Cardiac muscle cell (in vitro differentiated cells and primary cell): ENCODE measurements around the gene NAV2. TPM values are rescaled to one million over a fixed set of nuclear protein-coding genes. Genes with fewer than 3 reads are reported as not detected.

ENCODE experiments used
- DNase-seq, 2 donors: peaks; one replicate each; pipeline versions ENCODE4 v3.0.0 to v3.0.0-alpha.2; 2010 to 2017; ENCODE audit warnings: low read depth in 1 of 2, low spot score in 1 of 2
- H3K27ac ChIP-seq: fragments of 200-600 bp; sonication (generic); 2 replicates; pipeline ENCODE4 v1.5.1; 2016
- H3K27me3 ChIP-seq: fragments of 200-600 bp; sonication (generic); 2 replicates; pipeline ENCODE4 v1.6.0; 2016; ENCODE audit warnings: control low read depth
- H3K36me3 ChIP-seq: fragments of 200-600 bp; sonication (generic); 2 replicates; pipeline ENCODE4 v1.5.1; 2016; ENCODE audit warnings: control low read depth
- H3K4me1 ChIP-seq: fragments of 200-600 bp; sonication (generic); 2 replicates; pipeline ENCODE4 v1.8.1; 2017; ENCODE audit warnings: low read depth, mild to moderate bottlenecking, mixed run types
- H3K4me3 ChIP-seq: fragments of 200-600 bp; sonication (generic); 2 replicates; pipeline ENCODE4 v1.5.1; 2016; ENCODE audit warnings: mild to moderate bottlenecking
- H3K9me3 ChIP-seq: fragments of 200-600 bp; sonication (generic); 2 replicates; pipeline ENCODE4 v1.5.1; 2017; ENCODE audit warnings: low read depth, mild to moderate bottlenecking, control low read depth
- polyA plus RNA-seq: library from polyadenylated mRNA; unstranded; fragments of >200 nt; fragmentation: Nextera tagmentation; extraction: Ambion mirVana; gene quantifications from 2 replicates; pipeline ENCODE4 v1.2.1, GENCODE V29; 2016
- total RNA-seq: library from RNA; depleted of rRNA; stranded (reverse); fragments of >200 nt; gene quantifications from 2 replicates; pipeline ENCODE4 v1.2.3, GENCODE V29; 2016
- TF ChIP-seq, protein P1 (sequence below): IDR thresholded peaks from 2 replicates; pipeline ENCODE4 v1.5.1; 2012; ENCODE audit warnings: low read depth, mild to moderate bottlenecking, low read length

Gene NAV2
- total and polyA plus RNA-seq, 2 experiments from 2014 or later: 113 to 164 TPM

DNA sequence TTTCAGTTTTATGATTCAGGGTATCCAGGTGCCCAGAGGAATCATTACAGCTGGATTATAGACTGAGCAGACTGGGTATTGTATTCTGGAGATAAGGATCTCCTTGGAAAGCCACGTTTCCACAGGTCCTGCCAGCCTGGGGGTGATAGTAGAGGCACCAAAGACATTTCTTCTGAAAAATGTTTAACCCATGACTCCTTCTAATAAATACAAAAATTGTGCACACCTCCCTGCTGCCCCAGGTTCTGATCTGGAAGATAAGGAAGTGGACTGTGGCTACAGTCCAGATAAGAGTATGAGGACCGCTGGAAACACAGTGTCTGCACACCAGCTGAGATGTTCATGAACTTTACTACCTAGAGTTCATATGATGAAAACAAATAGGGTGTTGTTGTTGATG lies 255.2 kb downstream of the NAV2 start:
- no peak for DNase-seq
- Histone ChIP-seq H3K36me3 (no peaks in the 10 kb centered on the region), H3K27me3 (no peaks in the 10 kb centered on the region), H3K4me3 (no peak overlapping the region), H3K27ac (no peak overlapping the region), H3K4me1 (peaks cover 30% of the 10 kb centered on the region), H3K9me3 (no peaks in the 10 kb centered on the region)
- TF ChIP-seq, protein P1, sequence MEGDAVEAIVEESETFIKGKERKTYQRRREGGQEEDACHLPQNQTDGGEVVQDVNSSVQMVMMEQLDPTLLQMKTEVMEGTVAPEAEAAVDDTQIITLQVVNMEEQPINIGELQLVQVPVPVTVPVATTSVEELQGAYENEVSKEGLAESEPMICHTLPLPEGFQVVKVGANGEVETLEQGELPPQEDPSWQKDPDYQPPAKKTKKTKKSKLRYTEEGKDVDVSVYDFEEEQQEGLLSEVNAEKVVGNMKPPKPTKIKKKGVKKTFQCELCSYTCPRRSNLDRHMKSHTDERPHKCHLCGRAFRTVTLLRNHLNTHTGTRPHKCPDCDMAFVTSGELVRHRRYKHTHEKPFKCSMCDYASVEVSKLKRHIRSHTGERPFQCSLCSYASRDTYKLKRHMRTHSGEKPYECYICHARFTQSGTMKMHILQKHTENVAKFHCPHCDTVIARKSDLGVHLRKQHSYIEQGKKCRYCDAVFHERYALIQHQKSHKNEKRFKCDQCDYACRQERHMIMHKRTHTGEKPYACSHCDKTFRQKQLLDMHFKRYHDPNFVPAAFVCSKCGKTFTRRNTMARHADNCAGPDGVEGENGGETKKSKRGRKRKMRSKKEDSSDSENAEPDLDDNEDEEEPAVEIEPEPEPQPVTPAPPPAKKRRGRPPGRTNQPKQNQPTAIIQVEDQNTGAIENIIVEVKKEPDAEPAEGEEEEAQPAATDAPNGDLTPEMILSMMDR: no peak

DNA sequence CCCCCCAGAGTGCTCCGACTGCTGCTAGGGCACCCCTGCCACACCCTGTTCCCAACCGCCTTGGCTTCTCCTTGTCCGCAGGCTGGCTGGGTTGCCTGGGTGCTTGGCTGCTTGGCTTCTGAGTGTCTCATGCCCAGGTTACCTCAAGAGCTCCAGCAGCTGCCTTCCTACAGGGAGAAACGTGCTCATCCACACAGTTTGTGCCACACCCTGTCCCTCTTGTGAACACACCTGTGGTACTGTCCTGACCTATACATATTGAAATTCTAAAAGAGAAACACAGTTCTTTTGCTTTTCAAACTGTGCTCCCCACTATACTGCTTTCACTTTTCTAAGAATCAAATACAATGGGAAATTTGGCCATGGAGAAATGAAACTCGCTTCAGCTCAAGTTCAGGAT lies 256.2 kb downstream of the NAV2 start:
- no peaks in the 10 kb centered on the region for H3K36me3 ChIP-seq
- TF ChIP-seq, protein P1: no peak

GRCh38 chr11:19970944-19971343 lies 258.3 kb downstream of the NAV2 start:
- Histone ChIP-seq H3K4me1 (peaks cover 21% of the 10 kb centered on the region), H3K27ac (no peak overlapping the region), H3K27me3 (no peaks in the 10 kb centered on the region), H3K4me3 (no peak overlapping the region), H3K9me3 (no peaks in the 10 kb centered on the region), H3K36me3 (no peaks in the 10 kb centered on the region)
- TF ChIP-seq, protein P1: no peak
- no peak for DNase-seq

More for the DNA sequence above, 256.2 kb downstream of the NAV2 start:
- DNase-seq: no peak
- no peak overlapping the region for H3K27ac ChIP-seq
- no peaks in the 10 kb centered on the region for H3K9me3 ChIP-seq
- H3K4me1 ChIP-seq: peaks cover 25% of the 10 kb centered on the region
- no peaks in the 10 kb centered on the region for H3K27me3 ChIP-seq
- H3K4me3 ChIP-seq: no peak overlapping the region

DNA sequence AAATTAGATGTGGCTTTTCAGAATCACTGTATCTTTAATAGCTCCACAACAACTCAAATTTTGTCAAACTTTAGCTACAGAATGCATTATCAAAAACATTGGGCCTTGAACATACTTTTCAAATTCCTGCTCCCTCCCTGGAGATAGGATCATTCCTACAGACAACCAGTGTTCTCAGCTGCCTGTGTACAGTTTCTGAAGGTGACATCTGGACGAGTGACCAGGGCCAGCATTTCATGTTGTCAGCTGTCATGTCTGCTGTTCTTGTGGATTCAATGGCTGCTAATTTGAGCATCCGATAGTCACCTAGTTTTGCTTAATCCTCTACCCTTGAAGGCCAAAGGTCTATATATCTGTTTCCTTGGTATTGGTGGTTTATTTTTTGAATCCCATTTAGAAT lies 259.5 kb downstream of the NAV2 start:
- H3K27me3 ChIP-seq: no peaks in the 10 kb centered on the region
- no peaks in the 10 kb centered on the region for H3K9me3 ChIP-seq
- TF ChIP-seq, protein P1: no peak
- no peak for DNase-seq
- H3K36me3 ChIP-seq: no peaks in the 10 kb centered on the region
- H3K4me3 ChIP-seq: no peak overlapping the region
- peaks cover 31% of the 10 kb centered on the region for H3K4me1 ChIP-seq
- H3K27ac ChIP-seq: peak overlapping the region; percentile 11

- no peaks in the 10 kb centered on the region for H3K9me3 ChIP-seq
- H3K4me3 ChIP-seq: no peak overlapping the region
- no peak for DNase-seq
- peak overlapping the region; percentile 11 for H3K27ac ChIP-seq
- TF ChIP-seq, protein P1: no peak
- H3K27me3 ChIP-seq: no peaks in the 10 kb centered on the region
- H3K36me3 ChIP-seq: no peaks in the 10 kb centered on the region
- peaks cover 31% of the 10 kb centered on the region for H3K4me1 ChIP-seq
Measured at GRCh38 chr11:19972651-19973050, 260.0 kb downstream of the NAV2 start.

GRCh38 chr11:19973136-19973635 lies 260.5 kb downstream of the NAV2 start:
- H3K27me3 ChIP-seq: no peaks in the 10 kb centered on the region
- no peaks in the 10 kb centered on the region for H3K36me3 ChIP-seq
- peak overlapping the region; percentile 11 for H3K27ac ChIP-seq
- no peak overlapping the region for H3K4me3 ChIP-seq
- DNase-seq: no peak
- H3K9me3 ChIP-seq: no peaks in the 10 kb centered on the region
- H3K4me1 ChIP-seq: peaks cover 31% of the 10 kb centered on the region
- TF ChIP-seq, protein P1: no peak
